Measurements from ENCODE around the gene ZNF415.
"Not testable (repeated sequence)": the region's sequence is repeated elsewhere in the genome, so short reads cannot be mapped to it uniquely, and the experiment has no call there.

DNA sequence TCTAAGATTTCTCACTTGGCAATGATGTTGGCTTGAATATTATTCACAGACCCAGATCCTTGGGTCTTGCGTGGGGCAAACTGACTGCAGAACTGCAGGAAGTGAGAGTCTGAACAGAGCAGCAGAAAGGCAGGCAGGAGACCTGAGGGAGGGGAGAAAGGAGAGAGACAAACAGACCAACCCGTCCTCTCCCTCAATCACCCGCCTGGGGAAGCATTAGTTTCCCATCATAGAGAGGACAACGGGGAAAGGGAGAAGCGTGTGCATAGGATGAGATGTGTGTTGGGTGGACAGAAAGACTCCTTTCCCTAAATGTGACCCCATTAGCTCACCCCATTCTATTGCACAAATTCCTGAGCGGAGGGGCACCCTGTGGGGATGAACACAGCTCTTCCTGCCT lies 36.1 kb downstream of the ZNF415 start:
- TF ChIP-seq, protein P1, sequence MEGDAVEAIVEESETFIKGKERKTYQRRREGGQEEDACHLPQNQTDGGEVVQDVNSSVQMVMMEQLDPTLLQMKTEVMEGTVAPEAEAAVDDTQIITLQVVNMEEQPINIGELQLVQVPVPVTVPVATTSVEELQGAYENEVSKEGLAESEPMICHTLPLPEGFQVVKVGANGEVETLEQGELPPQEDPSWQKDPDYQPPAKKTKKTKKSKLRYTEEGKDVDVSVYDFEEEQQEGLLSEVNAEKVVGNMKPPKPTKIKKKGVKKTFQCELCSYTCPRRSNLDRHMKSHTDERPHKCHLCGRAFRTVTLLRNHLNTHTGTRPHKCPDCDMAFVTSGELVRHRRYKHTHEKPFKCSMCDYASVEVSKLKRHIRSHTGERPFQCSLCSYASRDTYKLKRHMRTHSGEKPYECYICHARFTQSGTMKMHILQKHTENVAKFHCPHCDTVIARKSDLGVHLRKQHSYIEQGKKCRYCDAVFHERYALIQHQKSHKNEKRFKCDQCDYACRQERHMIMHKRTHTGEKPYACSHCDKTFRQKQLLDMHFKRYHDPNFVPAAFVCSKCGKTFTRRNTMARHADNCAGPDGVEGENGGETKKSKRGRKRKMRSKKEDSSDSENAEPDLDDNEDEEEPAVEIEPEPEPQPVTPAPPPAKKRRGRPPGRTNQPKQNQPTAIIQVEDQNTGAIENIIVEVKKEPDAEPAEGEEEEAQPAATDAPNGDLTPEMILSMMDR (IDR thresholded peaks at IDR 0.05; ENCODE audit: borderline replicate concordance, extremely low read depth, low read length, poor library complexity, severe bottlenecking), result not testable (repeated sequence)
- not testable (repeated sequence) for TF ChIP-seq EZH2 (IDR thresholded peaks at IDR 0.05; ENCODE audit: borderline replicate concordance, low read depth, low read length, severe bottlenecking)
